ENCODE results near the gene FAM236B. TPM values are rescaled to one million over a fixed set of nuclear protein-coding genes. Genes with fewer than 3 reads are reported as not detected.
"Not testable (repeated sequence)": the region's sequence is repeated elsewhere in the genome, so short reads cannot be mapped to it uniquely, and the experiment has no call there.

Gene FAM236B
- total RNA-seq (2014; rRNA removed; shearing (Covaris generic)) = not detected in 2 replicates

DNA sequence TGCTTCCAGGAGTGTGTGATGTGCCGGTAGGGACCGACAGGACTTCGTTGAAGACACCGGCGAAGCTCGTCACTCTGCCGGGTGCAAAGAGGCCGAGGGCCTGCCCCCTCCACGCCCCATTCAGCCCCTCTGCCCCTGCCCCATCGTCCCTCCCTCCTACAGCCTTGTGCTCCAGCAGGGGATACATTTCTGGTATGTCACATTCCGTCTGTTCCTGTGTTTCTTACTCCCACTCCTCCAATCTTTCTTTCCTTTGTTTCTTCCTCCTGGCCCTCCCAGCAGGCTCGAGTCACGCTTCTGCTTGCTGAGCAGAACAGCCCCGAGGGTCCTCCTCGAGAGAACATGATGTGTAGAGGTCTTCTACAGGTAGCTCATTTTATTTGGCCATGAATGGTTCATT lies at the start of gene FAM236B:
TSS of gene FAM236B (minus strand) at position 101 of the 400 bp plus-strand sequence. CDS start at position 1, 100 bp downstream.
- not testable (repeated sequence) for DNase-seq; H3K27me3 ChIP-seq (ENCODE audit: control insufficient read depth, insufficient read depth, low read length); H3K4me3 ChIP-seq (ENCODE audit: insufficient read depth, low read depth, low read length); H3K36me3 ChIP-seq (replicated peaks; ENCODE audit: control insufficient read depth, insufficient read depth, low read length)

DNA sequence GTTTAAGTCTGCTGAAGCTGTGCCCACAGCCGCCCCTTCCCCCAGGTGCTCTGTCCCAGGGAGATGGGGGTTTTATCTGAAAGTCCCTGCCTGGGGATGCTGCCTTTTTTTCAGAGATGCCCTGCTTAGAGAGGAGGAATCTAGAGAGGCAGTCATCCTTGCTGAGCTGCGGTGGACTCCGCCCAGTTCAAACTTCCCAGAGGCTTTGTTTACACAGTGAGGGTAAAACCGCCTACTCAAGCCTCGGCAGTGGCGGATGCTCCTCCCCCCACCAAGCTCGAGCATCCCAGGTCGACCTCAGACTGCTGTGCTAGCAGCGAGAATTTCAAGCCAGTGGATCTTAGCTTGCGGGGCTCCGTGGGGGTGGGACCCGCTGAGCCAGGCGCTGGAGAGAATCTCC lies 48.2 kb upstream of the FAM236B start:
- H3K27me3 ChIP-seq (ENCODE audit: control insufficient read depth, insufficient read depth, low read length); DNase-seq; H3K36me3 ChIP-seq (replicated peaks; ENCODE audit: control insufficient read depth, insufficient read depth, low read length); H3K4me3 ChIP-seq (ENCODE audit: insufficient read depth, low read depth, low read length): not testable (repeated sequence)

DNA sequence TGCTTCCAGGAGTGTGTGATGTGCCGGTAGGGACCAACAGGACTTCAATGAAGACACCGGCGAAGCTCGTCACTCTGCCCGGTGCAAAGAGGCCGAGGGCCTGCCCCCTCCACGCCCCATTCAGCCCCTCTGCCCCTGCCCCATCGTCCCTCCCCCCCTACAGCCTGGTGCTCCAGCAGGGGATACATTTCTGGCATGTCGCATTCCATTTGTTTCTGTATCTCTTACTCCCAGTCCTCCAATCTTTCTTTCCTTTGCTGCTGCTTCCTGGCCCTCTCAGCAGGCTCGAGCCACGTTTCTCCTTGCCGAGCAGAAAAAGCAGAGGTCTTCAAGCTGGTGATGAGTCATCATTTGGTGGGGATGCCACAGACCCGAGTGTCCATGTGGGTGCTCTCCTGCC lies 25.6 kb upstream of the FAM236B start, which contains the start of gene FAM236D:
TSS of gene FAM236D (minus strand) at position 101 of the 400 bp plus-strand sequence. CDS start at position 1, 100 bp downstream.
- not testable (repeated sequence) for H3K36me3 ChIP-seq (replicated peaks; ENCODE audit: control insufficient read depth, insufficient read depth, low read length); H3K27me3 ChIP-seq (ENCODE audit: control insufficient read depth, insufficient read depth, low read length); H3K4me3 ChIP-seq (ENCODE audit: insufficient read depth, low read depth, low read length); DNase-seq

DNA sequence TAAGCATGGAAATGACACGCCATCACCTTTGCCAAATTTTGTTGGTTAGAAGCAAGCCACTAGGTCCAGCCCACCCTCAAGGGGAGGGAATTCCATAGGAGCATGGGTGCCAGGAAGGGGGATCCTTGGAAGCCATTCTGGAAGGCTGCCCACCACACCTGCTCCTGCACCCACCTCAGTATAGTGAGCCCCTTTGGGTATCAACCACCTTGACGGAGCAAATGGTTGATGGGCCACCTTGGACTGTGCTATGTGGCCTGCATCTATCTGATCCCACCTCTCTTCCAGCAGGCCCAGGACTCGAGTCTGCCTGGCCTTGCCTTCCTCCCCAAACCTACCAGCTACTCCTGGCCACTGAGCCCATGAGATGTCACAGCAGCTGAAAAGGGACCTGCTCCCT lies 7.9 kb upstream of the FAM236B start:
- not testable (repeated sequence) for H3K4me3 ChIP-seq (ENCODE audit: insufficient read depth, low read depth, low read length); H3K27me3 ChIP-seq (ENCODE audit: control insufficient read depth, insufficient read depth, low read length); H3K36me3 ChIP-seq (replicated peaks; ENCODE audit: control insufficient read depth, insufficient read depth, low read length); DNase-seq

DNA sequence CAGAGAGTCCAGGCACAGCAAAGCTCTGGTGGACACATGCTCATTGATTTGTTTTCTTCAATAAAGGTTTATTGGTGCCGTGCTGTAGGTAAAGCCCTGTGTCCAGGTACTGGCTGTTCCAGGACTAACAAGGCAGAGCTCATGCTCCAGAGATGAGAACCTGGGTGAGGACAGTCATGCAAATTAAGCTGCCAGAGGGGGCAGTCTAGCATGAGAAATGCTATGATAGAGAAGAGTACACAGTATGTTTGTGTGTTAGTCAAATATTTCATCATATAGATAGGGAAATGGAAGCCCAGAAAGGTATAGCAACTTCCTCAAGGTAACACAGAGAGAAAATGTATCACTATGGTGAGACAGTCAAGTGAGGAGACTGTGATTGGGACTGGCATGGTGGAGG lies 5.7 kb upstream of the FAM236B start:
- not testable (repeated sequence) for DNase-seq; H3K4me3 ChIP-seq (ENCODE audit: insufficient read depth, low read depth, low read length); H3K36me3 ChIP-seq (replicated peaks; ENCODE audit: control insufficient read depth, insufficient read depth, low read length); H3K27me3 ChIP-seq (ENCODE audit: control insufficient read depth, insufficient read depth, low read length)

DNA sequence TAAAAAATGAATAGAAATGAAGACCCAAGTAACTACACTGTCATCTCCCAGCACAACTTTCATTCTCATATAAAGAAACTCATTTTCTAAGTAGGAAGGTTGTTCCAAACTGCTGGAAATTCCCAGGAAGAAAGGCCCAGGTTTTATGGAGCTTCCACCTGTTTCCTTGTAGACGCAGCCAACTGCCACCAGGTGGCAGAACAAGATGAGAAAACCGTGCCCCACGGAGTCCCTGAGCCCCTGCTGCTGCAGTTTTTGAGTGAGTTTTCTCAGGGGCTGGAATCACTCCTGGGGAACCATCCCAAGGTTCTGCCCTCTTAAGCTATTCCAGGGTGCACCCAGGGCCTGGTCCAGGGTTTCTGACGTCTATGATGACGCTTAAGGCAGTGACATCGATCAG lies 1.5 kb upstream of the FAM236B start:
- H3K4me3 ChIP-seq (ENCODE audit: insufficient read depth, low read depth, low read length); H3K27me3 ChIP-seq (ENCODE audit: control insufficient read depth, insufficient read depth, low read length); H3K36me3 ChIP-seq (replicated peaks; ENCODE audit: control insufficient read depth, insufficient read depth, low read length); DNase-seq: not testable (repeated sequence)

DNA sequence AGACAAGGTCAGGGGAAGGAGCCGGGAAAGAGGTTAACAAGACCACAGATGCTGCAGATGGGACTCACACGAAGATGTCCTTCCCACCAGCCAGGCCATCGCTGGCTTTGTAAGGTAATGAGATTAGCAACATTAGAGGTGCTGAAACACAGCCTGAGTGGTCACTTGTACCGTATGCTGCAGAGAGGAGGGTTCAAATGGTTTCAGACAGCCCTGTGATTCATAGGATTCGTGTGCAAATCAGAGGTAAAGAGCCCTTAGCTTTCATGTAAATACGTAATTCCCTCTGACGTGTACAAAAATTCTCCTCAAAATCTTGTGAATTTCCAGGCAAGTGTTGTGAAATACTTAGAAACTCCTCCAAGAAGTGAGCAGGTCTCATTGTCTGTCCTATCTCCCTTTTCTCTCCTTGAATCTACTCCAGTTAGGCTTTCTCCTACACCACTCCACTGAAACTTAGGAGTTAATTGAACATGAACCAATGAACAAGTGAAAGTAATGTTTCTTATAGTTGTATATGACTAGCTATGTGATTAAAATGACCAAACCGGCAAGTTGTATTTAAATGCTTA lies 991 bp upstream of the FAM236B start:
- not testable (repeated sequence) for H3K4me3 ChIP-seq (ENCODE audit: insufficient read depth, low read depth, low read length); DNase-seq; H3K27me3 ChIP-seq (ENCODE audit: control insufficient read depth, insufficient read depth, low read length); H3K36me3 ChIP-seq (replicated peaks; ENCODE audit: control insufficient read depth, insufficient read depth, low read length)

DNA sequence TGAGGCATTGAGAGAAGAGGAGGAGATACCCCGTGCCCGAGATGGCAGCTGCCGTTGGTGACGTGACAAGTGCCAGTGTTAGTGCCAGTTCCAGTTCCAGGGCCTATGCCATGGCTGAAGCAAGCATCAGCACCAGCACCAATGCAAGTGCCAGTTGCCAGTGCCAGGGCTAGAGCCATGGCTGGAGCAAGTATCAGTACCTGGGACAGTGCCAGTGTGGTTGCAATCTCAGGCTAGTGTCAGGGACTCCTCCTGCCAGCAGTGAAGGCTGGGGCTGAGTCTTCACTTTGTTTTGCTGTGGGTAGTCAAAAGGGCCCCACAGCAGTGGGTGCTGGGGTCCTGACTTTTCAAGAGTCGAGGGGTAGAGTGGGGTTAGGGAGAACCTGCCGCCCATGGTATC lies 4.3 kb downstream of the FAM236B start:
- DNase-seq; H3K27me3 ChIP-seq (ENCODE audit: control insufficient read depth, insufficient read depth, low read length); H3K4me3 ChIP-seq (ENCODE audit: insufficient read depth, low read depth, low read length); H3K36me3 ChIP-seq (replicated peaks; ENCODE audit: control insufficient read depth, insufficient read depth, low read length): not testable (repeated sequence)

DNA sequence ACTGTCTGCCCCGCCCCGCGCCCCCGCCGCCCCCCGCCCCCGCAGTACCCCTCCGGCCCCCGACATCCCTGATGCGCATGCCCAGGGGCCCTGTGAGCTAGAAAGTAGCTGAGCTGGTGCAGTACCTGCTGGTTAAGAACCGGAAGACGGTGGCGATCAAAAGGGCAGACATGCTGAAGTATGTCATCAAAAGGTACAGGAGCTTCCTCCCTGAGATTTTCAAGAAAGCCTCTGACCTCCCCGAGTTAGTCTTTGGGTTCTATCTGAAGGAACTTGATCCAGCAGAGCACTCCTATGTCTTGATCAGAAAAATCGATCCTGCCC lies 5.0 kb downstream of the FAM236B start:
- not testable (repeated sequence) for H3K36me3 ChIP-seq (replicated peaks; ENCODE audit: control insufficient read depth, insufficient read depth, low read length); H3K4me3 ChIP-seq (ENCODE audit: insufficient read depth, low read depth, low read length); H3K27me3 ChIP-seq (ENCODE audit: control insufficient read depth, insufficient read depth, low read length); DNase-seq

DNA sequence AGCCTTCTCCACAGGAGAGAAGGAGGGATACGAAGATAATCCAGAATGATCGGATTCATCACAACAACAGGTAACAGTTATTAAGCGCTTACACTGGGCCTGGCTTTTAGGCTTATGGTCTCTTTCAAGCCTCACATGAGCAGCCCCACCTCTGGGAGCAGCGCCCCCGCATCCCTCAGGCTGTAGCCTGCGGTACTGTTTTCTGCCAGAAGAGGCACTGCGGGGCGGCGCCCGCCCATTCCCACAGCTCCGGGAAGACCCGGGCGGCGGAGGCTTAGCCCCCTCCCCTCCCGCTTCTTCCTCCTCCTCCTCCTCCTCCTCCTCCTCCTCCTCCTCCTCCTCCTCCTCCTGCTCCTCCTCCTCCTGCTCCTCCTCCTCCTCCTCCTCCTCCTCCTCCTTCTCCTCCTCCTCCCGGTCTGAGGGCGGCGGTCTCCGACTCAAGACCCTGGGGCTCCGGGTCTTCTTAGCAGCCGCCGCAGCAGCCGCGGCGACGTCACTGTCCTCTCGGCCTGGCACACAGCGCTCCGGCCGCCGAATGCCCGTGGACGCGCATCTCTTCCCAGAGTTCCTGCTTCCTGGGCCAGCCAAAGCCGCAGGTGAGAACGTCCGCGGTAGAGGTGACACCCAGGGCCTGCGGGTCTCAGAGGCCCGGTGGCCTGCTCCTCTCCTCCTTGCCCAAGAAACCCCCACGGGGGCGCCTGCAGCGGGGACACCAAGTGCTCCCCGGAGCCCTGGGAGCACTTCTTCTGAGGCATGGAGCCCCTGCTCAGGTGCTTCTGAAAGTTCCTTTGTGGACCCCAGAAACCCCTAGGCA lies 5.6 kb downstream of the FAM236B start, which contains the start of gene DMRTC1B:
TSS of gene DMRTC1B (plus strand) at position 238 of the 814 bp plus-strand sequence. CDS start 68,246 bp downstream, outside the sequence.
- not testable (repeated sequence) for H3K4me3 ChIP-seq (ENCODE audit: insufficient read depth, low read depth, low read length); H3K36me3 ChIP-seq (replicated peaks; ENCODE audit: control insufficient read depth, insufficient read depth, low read length); DNase-seq; H3K27me3 ChIP-seq (ENCODE audit: control insufficient read depth, insufficient read depth, low read length)

DNA sequence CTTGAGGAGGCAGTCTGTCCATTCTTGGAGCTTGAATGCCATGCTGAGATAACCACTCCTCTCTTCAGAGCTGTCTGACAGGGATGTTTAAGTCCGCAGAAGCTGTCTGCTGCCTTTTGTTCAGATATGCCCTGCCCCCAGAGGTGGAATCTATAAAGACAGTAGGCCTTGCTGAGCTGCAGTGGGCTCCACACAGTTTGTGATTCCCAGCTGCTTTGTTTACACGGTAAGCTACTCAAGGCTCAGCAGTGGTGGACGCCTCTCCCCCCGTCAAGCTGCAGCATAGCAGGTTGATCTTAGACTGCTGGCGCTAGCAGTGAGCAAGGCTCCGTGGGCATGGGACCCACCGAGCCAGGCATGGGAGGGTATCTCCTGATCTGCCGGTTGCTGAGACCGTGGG lies 22.0 kb downstream of the FAM236B start:
- not testable (repeated sequence) for DNase-seq; H3K36me3 ChIP-seq (replicated peaks; ENCODE audit: control insufficient read depth, insufficient read depth, low read length); H3K27me3 ChIP-seq (ENCODE audit: control insufficient read depth, insufficient read depth, low read length); H3K4me3 ChIP-seq (ENCODE audit: insufficient read depth, low read depth, low read length)

DNA sequence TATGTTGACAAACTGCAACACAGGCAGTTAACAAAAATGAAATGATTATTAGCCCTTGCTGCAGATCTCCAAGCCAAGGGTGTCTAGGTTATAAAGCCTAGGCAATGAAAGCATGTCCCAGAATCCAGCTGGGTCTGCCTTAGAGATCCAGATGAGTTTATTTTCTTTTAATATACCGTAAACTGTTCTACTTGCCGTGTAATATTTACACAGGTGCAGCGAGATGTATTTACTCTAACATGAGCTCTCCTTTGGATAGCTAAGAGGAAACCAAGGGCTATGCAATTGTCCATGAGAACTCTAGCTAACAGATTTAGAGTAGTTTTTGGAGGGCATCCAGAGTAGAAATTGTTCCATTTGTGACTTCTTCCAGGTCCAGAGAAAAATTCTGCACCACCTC lies 33.9 kb downstream of the FAM236B start:
- not testable (repeated sequence) for H3K27me3 ChIP-seq (ENCODE audit: control insufficient read depth, insufficient read depth, low read length); H3K4me3 ChIP-seq (ENCODE audit: insufficient read depth, low read depth, low read length); H3K36me3 ChIP-seq (replicated peaks; ENCODE audit: control insufficient read depth, insufficient read depth, low read length); DNase-seq

DNA sequence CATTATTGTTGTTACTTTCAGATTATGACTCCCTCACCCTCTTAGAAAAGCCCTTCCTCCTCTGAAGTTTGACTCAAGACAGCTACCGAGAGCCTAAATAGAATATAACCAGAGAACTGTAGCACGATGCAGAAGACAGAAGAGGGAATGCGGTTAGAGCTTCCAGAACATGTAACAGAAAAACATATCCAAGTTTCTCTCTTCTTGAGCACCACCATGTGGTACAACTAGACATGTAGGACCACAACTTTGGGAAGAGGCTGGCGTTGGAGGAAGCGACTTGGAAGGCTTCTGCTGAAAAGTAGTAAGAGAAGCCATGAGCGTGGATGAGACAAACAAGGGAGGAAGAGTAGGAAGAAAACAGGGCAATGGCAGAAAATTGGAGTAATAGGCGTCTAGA lies 36.9 kb downstream of the FAM236B start:
- not testable (repeated sequence) for H3K36me3 ChIP-seq (replicated peaks; ENCODE audit: control insufficient read depth, insufficient read depth, low read length); H3K4me3 ChIP-seq (ENCODE audit: insufficient read depth, low read depth, low read length); DNase-seq; H3K27me3 ChIP-seq (ENCODE audit: control insufficient read depth, insufficient read depth, low read length)

DNA sequence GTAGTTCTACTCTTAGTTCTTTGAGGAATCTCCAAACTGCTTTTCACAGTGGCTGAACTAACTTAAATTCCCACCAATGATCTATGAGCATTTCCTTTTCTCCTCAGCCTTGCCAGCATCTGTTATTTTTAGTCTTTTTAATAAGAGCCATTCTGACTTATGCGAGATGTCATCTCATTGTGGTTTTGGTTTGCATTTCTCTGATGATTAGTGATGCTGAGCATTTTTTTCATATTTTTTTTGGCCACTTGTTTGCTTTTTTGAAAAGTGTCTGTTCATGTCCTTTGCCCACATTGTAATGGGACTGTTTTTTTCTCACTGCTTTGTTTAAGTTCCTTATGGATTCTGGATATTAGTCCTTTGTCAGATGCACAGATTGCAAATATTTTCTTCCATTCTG lies 46.9 kb downstream of the FAM236B start:
- H3K4me3 ChIP-seq (ENCODE audit: insufficient read depth, low read depth, low read length) = no peak overlapping the region
- H3K27me3 ChIP-seq (ENCODE audit: control insufficient read depth, insufficient read depth, low read length) = no peaks in the 10 kb centered on the region
- DNase-seq = no peak
- H3K36me3 ChIP-seq (replicated peaks; ENCODE audit: control insufficient read depth, insufficient read depth, low read length) = no peaks in the 10 kb centered on the region

DNA sequence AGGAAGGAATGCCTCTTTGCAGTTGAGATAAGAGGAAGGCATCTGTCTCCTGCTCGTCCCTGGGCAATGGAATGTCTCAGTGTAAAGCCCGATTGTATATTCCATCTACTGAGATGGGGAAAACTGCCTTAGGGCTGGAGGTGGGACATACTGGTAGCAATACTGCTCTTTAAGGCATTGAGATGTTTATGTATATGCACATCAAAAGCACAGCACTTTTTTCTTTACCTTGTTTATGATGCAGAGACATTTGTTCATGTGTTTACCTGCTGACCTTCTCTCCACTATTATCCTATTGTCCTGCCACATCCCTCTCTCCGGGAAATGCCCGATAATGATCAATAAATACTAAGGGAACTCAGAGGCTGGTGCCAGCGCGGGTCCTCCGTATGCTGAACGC lies 48.8 kb downstream of the FAM236B start:
- not testable (repeated sequence) for H3K36me3 ChIP-seq (replicated peaks; ENCODE audit: control insufficient read depth, insufficient read depth, low read length); DNase-seq; H3K27me3 ChIP-seq (ENCODE audit: control insufficient read depth, insufficient read depth, low read length); H3K4me3 ChIP-seq (ENCODE audit: insufficient read depth, low read depth, low read length)

Measured in H7 (cell line).